Umbilical cord (tissue), 2 donors: ENCODE results near the gene GNAQ. TPM values are rescaled to one million over a fixed set of nuclear protein-coding genes. Genes with fewer than 3 reads are reported as not detected.

Experiments used
- DNase-seq: peaks from one replicate; pipeline ENCODE4 v3.0.0-alpha.2; 2015; ENCODE audit warnings: low spot score
- total RNA-seq: library from RNA; depleted of rRNA; stranded (reverse); fragments of >200 nt; gene quantifications from one replicate; pipeline ENCODE4 v1.2.3, GENCODE V29; 2014; ENCODE audit warnings: low replicate concordance; ENCODE audit not compliant: insufficient read depth

The GNAQ gene
- total RNA-seq, 1 donor from 2014 or later = 62.4 TPM

DNA sequence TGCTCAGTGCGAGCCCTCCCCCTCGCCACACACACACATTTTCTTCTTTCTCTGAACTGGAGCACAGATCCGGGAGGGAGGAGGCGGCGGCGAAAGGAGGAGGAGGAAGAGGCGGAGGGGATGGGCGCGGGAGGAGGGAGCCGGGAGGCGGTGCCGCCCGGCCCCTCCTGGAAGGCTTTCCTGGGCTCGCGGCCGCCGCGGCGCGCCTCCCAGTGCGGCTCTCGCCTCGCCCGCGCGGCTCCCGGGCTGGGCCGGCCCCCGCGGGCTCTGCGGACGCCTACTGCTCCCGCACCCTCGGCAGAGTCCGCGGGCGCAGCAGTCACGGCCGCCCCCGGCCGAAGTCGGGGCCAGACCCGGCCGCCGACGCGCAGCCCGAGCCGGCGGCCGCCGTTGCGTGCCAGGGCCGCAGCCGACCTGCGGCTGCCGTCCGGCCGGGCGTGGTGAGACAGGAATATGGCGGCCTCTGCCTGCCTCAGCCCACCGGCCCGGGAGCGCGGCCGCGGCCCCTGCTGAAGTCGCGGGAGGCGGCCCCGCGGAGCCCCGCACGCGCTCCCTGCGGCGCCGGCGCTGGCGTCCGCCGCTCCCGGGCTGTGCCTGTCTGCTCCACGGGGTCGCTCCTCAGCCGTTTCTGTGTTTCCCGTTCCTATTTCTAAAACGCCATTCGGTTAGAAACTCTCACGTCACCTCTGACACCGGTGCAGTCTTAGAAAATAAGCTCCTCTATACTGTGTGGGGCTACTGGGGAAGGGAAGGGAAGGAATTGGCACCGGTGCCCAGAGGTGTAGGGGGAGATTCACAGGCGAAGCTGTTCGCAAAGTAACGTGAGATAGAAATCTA lies 500 bp upstream of the GNAQ start:
- DNase-seq = peak; percentile 98

DNA sequence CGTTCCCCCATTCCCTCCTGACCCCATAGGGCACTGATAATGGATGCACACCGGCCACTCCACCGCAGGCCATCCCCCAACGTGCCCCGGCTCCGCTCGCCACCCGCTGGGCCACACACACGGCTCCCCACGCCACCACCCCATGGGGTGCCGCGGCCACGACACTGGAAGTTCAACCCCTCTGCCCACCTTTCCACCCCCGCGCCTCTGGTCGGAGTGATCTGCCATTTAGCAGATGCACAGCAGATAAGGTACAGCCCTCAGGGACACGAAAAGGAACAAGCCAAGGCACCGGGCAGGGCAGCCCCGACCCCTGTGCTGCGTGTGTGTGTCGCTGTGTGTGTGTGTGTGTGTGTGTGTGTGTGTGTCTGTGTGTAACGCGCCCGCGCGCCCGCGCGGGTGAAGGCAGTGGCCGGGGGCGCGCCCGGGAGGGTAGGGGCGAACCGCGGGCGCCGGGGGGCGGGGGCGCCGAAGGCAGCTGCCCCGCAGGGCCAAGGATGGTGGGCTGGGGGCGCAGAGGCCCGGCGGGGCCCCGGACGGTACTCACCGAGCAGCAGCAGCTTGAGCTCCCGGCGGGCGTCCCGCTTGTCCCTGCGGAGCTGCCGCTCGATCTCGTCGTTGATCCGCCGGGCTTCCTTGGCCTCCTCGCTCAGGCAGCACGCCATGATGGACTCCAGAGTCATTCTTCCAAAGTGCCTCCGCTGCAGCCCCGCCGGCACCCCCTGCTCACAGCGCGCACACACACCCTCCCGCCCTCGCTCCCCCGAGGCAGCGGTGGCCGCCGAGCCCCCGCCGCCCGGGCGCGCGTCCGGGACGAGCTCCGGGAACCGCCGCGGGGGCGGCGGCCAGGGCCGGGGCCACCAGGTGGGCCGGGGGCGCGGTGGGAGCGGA lies 813 bp downstream of the GNAQ start:
- peak; percentile 64 for DNase-seq

DNA sequence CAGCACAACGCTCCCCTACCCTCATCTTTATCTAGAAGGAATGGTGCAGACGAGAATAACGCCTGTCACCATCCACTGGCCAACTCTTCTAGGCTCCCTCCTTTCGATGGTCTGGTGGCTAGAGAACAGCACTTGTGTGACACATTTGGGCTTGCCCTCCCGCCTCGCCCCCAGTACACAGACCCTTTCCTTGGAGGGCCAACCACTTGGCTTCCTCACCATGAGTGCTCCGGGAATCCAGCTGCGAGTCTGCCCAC lies 1.4 kb downstream of the GNAQ start:
- DNase-seq = peak; percentile 38

DNA sequence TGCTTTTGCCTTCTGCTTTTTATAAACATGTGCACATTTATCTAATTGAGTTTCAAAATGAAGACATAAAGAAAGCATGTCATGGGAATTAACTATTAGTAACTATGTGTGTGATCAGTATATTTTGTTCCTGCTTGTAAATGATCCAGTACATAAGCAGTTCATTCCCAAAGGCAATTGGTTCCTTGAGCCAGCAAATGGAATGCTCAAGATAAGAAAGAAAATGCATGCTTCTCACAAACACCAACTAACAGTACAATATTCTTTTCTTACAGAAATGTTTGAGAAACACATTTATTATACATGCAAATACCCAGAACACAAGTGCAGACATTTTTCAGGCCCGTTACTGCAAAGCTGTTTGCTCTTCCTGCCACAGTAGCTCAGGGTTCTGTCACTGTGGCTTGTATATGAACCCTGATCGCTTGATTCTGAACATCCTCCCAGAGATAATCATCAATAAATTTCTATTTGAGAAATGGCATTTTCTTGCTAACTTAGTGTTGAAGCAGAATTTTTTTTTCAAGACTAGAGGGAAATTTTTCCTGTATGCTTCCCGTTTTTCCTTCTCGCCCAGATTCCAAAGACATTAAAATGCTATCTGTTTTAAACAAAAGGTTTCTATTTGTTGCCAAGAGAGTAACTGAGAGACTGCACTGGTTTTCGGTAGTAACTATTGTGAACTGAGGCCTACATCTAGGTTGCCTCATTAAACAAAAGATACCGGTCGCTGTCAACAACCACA lies 1.9 kb downstream of the GNAQ start:
- DNase-seq = peak; percentile 55

DNA sequence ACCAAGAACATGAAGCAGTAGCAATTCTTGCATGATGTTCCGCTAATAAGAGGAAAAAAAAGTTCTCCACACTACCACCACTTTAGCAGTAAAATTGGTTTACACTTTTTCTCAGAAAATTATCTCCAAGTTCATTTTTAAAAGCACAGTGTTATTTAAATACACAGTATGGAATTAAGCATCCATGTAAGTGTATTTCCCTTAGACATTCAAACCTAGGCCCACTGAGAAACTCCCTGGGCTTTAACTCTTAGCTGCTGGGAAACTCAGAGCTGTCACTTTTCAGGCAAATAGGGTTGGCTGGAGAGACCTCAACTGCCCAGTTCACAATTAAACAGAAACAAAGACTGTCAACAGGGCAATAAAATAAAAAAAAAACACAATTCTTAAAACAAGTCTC lies 2.7 kb downstream of the GNAQ start:
- no peak for DNase-seq

DNA sequence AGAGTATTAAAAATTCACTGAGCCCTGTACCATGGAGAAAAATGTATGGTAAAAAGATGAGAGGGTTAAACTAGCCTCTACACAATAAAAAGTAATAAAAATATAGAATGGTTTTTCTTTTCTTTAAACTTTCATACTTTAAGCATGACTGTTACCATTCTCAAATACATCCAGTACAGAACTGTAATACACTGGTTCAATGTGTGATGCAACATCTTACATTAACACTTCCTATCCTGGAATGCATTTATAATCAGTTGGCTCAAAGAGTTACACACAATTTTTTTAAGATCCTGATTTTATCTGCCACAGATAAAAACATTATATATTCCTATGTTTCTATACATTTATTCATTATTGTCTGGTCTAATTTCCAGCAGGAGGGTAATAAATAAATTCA lies 4.7 kb downstream of the GNAQ start:
- DNase-seq = no peak

DNA sequence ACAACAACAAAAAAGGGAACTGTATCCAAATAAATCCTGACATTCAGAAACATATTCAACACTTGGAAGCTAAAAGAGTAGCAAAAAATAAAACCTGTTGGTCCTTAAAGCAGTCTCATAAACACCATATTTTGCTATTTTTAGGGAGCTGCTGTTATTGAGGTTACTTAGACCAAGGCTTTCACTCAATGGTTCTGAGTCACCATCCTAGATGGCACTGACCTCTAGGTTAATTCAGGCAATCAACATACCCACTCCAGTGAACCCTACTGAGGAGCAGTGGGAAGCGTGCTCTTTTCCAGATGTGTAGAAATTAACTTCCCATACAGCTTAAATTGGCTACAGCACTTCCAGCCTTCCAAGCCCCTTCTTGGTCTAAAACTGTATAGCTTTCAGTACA lies 5.2 kb downstream of the GNAQ start:
- DNase-seq = no peak

DNA sequence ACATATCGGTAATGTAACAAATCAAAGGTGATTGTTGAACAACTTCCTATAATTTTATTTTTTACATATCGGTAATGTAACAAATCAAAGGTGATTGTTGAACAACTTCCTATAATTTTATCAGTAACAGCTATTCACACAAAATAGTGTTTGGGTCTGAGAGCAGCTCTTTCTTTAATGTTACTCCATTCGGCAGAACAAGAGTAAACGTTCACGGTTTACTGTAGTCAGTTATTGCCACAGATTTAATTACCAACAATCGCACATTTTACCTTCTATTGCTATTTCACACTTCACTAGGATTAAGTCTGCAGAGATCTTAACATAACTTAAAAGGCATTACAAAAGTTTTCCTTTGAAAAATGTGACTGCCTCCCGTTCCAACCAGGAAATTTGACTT lies 6.4 kb downstream of the GNAQ start:
- no peak for DNase-seq

DNA sequence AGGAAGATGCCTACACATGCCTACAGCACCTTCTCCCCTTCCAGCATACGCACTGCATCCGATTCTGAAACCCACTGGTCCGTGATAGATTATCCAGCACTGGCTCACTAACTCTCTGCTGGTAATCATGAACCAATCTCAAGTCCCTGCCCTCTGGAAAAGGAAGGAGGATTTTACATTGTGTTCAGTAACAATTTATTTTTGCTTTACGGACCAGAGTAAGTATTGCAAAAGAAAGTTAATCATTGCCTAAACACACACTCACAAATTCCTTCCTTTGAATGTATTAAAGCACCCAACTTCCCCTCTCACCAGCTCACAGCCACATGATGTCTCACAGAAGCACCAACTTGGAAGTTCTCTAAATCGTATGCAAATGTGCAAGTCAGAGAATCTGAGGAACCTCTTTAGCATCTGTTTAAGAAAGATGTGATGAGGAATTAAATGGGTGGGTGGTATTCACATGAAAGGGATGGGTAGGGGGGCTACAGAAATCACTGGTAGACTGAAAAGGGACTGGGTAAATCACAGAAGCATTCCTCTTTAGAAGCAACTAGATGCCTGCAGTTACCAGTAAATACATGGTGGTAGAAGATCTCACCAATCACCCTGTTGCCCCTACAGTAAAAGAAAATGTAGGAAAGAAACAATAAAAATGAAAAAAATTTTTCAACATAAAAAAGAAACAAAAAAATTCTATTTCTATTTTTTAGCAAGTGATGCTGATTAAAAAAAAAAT lies 8.4 kb downstream of the GNAQ start:
- DNase-seq = no peak

DNA sequence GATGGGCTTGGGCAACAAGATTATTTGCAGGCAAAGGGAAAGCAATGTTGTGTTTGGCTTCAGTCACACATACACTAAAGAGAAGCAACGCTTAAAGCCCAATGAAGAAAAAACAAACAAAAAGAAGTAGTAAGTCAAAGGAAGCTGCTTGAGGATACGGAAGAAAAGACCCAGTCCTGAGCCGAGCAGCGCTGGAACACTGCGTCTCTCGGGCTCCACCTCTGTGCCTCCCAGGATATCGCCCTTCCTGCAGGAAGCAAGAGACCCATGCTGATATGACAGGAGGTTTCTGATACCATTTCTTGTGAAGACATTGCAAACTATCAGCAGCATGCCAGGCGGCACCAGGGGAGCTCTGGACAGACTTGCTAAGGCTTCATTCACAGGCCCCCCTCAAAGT lies 9.9 kb downstream of the GNAQ start:
- no peak for DNase-seq

DNA sequence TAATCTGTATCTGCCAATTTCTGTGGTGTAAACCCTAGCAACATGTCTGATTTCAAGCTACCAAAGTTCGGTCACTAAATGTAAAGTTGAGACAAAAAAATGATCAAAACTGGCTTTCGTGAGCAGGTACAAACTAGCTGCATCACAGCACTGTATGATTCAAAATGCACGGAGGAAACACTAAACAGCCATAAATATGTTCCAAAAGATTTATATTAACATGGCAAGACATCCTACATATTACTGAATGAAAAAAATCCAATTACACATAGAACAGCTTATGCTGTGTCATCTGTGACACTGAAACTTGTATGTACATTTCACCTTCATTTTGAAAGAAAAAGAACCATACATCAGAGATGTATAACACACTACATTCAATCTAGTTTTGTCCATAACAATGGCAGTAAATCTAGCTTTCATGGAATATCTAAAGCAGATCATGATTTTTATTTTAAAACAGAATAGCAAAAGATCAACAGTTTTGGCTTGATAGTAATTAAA lies 14.4 kb downstream of the GNAQ start:
- no peak for DNase-seq

DNA sequence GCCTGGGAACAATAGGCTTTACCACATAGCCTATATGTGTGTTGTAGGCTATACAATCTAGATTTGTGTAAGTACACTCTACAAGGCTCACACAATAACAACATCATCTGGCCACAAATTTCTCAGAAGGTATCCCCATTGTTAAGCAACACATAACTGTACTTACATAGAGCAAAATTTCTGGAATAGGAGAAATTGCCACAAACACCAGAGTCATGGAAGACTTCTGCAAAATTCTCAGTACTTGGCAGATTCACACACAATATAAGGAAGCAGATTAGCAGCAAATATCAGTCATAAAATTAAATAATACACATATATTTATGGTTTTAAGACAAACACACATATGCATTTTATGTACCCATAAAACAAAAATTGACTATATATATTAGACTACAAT lies 16.4 kb downstream of the GNAQ start:
- no peak for DNase-seq

DNA sequence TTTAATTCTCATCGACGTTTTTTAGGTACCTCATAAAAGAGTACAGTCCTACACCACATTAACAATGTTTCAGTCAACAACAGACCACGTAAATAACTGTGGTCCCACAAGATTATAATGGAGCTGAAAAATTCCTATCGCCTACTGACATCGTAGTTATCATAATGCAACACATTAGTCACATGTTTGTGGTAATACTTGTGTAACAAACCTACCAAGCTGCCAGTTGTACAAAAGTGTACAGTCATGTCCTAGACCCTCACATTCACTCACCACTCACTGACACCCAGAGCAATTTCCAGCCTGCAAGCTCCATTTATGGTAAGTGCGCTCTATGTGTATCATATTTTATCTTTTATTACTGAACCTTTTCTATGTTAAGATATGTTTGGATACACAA lies 16.8 kb downstream of the GNAQ start:
- DNase-seq = no peak

DNA sequence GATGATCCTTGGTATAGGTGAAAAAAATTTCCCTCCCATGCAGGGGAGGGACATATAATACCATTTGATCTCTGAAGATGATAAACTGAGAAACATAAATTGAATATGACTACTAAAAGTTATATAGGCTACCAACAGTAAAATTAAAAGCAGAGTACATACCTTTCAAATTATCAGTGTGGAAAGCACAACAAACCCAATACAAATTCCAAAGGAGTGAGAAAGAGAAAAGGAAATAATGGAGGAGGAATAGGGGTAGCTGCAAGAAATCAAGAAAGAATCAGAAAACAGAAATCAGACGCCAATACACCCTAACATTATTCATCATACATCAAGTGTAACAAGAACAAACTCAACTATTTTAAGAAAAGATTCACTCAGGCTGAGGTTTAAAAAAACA lies 17.7 kb downstream of the GNAQ start:
- no peak for DNase-seq

DNA sequence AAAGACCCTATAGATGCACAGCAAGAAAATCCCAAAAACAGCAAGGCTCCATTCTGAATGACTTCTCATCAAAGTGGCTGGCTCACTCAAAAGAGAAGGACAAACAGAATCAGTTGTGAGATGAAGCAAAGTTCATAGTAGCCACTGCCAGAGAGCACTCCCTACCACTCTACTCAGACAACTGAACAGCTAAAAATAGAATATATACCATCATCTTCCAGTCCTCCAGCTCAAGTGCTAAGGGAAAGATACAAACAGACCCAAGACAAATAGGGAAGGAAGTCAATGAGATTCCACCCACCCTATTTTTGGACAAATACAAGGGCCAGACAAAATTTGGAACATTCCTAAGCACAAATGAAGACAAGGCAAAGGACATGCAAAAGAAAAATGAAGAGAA lies 20.6 kb downstream of the GNAQ start:
- DNase-seq = no peak

DNA sequence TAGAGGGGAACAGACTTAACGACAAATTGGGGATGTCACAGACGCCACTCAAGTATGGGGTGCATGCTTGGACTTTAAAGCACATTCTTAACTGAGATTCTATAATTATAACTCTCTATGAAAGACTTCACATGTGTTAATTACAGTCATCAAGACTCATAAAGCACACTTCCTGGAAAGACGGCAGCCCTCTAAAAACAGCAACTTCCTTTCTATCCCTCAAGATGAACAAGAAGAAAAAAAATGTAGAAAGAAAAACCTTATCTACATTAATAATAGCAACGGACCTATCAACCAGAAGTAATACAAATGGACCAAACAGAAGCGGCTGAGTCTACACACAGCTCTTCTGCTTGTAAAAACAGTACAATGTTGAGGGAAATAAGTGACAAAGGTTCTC lies 21.2 kb downstream of the GNAQ start:
- DNase-seq = no peak

DNA sequence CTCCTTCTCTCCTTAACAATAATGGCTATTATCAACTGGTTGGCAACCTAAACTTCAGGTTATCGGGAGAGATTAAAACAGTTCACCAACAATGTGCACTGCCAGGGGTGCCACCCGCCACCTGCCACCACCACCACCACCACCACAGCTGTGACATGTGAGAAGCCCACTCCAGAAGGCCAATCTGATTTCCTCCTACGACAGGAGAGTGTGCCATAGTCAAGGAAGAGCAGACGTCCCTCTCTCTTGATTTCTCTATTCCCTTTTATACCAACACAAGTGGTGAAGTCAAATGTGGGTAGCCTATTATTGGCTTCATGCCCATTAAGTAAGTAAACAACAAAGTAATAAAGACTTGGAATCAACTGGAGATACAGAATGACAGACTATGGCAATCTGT lies 22.4 kb downstream of the GNAQ start:
- DNase-seq = no peak

DNA sequence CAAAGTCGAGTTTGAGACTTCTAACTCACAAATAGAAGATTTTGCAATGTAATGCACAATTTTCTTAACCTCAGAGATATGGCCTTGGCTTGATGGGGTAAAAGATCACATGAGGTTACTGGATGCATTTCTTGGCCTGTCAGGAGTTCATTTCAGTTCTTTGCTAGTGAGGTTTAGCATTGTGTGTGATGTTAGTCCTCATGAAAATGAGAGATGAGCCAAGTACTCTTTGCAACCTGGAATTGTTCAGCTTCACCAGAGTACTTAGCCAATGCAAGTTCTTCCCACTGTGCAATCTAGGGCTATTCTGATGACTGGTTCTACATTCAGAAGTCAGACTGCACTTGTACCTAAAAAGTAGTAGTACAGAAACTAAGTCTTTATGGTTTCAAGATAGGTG lies 24.9 kb downstream of the GNAQ start:
- DNase-seq = no peak

DNA sequence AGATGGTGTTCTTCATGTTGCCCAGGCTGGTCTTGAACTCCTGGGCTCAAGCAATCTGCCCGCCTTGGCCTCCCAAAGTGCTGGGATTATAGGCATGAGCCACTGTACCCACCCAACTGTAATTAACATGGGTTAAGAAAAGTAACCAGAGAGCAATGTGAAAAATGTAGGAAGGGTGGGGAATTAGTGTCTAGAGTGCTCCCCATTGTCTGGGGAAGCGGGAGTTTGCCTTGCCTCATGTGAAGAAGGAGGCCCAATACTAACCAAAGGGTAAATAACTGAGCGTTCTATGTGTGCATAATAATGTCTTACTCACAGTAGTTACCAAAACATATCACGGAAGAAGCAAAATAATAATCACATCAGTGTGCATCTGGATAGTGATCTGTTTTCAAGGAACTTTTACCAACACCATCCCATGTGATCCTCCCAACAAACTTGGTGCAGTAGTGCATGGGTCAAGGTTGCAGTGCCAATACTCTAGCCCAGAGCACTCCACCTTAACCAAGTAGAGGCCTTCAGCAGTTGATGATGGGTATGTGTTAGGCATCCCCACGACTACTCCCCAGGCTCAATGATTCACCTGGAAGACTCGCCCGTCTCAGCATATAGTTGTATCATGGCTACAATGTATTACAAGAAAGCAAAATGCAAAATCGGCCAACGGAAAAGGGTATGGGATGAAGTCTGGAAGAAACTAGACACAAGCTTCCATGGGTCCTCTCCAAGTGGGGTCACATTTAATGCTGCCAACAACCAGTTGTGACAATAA lies 26.2 kb downstream of the GNAQ start:
- DNase-seq = no peak

DNA sequence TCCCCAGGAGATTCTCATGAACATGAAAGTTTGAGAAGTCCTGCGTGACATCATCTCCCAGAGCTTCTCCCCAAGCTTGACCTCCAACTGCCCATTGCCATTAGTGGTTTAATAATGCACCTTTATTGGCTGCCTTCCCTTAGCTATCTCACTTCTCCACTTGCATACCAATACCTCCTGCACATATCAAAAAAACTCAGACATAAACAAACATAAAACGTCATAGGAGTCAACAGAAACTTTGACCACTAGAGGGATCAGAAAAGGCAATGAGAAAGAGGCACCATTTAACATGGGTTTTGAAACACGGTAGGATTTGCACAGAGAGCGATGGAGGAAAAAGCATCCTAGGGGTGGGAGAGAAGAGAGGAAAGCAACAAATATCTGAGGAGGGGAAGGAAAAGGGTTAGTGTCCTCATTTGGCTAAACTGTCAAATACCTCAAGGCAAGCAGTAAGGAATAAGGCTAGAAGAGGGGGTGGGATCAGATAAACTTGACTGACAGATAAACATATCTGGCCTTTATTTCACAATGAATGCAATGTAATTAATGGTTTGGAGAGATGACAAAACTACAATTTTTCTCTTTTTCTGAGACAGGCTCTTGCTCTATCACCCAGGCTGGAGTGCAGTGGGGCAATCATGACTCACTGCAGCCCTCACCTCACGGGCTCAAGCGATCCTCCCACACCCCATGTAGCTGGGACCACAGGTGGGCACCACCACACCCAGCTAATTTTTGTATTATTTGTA lies 27.0 kb downstream of the GNAQ start:
- no peak for DNase-seq
